Measurements from ENCODE around the gene EEF1AKMT3. TPM values are rescaled to one million over a fixed set of nuclear protein-coding genes. Genes with fewer than 3 reads are reported as not detected.

EEF1AKMT3 gene
- total RNA-seq, 1 donor from 2014 or later = 4.2 TPM

DNA sequence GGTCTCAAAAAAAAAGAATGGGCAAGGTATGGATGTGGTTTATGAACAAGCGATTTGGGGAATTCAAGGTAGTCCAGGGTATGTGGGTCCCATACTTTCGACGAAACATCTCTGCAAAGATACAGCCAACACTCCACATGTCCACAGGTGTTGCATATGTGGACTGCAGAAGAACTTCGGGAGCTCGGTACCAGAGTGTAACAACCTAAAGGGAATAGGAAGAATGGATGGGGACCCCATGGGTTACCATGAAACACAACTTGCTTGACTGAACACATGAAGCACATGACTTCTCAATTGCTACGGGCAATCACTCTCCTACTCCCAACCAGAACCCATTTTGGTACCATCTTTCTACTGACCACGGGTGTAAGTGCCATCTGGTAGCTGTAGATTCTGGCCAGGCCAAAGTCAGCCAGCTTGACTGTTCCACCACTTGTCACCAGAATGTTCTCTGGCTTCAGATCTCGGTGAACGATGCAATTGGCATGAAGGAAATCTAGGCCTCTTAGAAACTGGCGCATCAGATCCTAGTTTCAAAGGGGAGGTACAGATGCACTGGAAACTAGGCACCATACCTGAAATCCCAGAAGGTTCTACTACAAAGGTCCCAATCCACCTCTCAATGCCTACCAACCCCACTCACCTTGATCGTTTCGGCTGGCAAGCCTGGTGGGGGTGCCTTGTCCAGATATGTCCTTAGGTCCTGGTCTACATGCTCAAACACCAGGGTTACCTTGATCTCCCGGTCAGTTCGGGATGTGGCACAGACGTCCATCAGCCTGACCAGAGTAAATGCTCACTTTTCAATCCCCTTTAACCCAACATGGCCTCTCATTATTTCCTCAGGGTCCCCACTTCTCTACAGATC, 21.6 kb upstream of the EEF1AKMT3 start:
- H3K27me3 ChIP-seq (ENCODE audit: control insufficient read depth in 3 of 3, insufficient read depth in 3 of 3, low read length in 3 of 3) = no peaks in the 10 kb centered on the region
- peaks cover 29 to 37% (median 35%) of the 10 kb centered on the region in 3 donors for H3K36me3 ChIP-seq (ENCODE audit: control insufficient read depth in 3 of 3, insufficient read depth in 3 of 3, low read length in 3 of 3)
- H3K27ac ChIP-seq (ENCODE audit: low read depth, low read length) = peak overlapping the region; percentile 95
- peak overlapping the region; percentile 87 to 93 (median 92) for H3K4me3 ChIP-seq (ENCODE audit: low read length in 3 of 3)
- H3K4me1 ChIP-seq (ENCODE audit: control insufficient read depth in 3 of 3, insufficient read depth in 3 of 3, low read length in 3 of 3) = peaks cover 22 to 33% (median 30%) of the 10 kb centered on the region in 3 donors
- peak overlapping the region; percentile 94 to 99 (median 98) for H3K9ac ChIP-seq (ENCODE audit: low read depth in 1 of 3, low read length in 3 of 3)
- no peaks in the 10 kb centered on the region for H3K9me3 ChIP-seq (ENCODE audit: control insufficient read depth in 3 of 3, low read length in 3 of 3)

DNA sequence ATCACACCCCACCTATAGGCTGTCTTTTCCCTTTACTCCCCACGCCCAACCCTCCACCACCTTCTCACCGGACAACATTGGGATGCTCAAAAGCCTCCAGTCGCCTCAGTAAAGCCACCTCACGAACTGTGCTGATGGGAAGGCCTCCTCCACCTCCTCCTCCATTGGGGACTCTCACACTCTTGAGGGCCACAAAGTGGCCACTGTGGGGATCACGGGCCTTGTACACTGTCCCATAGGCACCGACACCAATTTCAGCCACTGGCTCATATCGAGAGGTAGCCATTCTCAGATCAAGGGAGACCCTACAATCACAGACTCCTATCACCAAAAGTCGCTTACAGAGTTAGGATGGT, 21.0 kb upstream of the EEF1AKMT3 start:
- peaks cover 22 to 37% (median 32%) of the 10 kb centered on the region in 3 donors for H3K4me1 ChIP-seq (ENCODE audit: control insufficient read depth in 3 of 3, insufficient read depth in 3 of 3, low read length in 3 of 3)
- peak overlapping the region; percentile 95 for H3K27ac ChIP-seq (ENCODE audit: low read depth, low read length)
- peaks cover 29 to 37% (median 31%) of the 10 kb centered on the region in 3 donors for H3K36me3 ChIP-seq (ENCODE audit: control insufficient read depth in 3 of 3, insufficient read depth in 3 of 3, low read length in 3 of 3)
- peak overlapping the region; percentile 94 to 99 (median 98) for H3K9ac ChIP-seq (ENCODE audit: low read depth in 1 of 3, low read length in 3 of 3)
- H3K4me3 ChIP-seq (ENCODE audit: low read length in 3 of 3) = peak overlapping the region; percentile 87 to 93 (median 92)
- no peaks in the 10 kb centered on the region for H3K9me3 ChIP-seq (ENCODE audit: control insufficient read depth in 3 of 3, low read length in 3 of 3)
- no peaks in the 10 kb centered on the region for H3K27me3 ChIP-seq (ENCODE audit: control insufficient read depth in 3 of 3, insufficient read depth in 3 of 3, low read length in 3 of 3)

- no peaks in the 10 kb centered on the region for H3K27me3 ChIP-seq (ENCODE audit: control insufficient read depth in 3 of 3, insufficient read depth in 3 of 3, low read length in 3 of 3)
- H3K4me3 ChIP-seq (ENCODE audit: low read length in 3 of 3) = peak within 1 kb of the TSS; percentile 87 to 93 (median 92)
- no peaks in the 10 kb centered on the region for H3K9me3 ChIP-seq (ENCODE audit: control insufficient read depth in 3 of 3, low read length in 3 of 3)
- H3K4me1 ChIP-seq (ENCODE audit: control insufficient read depth in 3 of 3, insufficient read depth in 3 of 3, low read length in 3 of 3) = peaks cover 25 to 42% (median 35%) of the 10 kb centered on the region in 3 donors
- H3K36me3 ChIP-seq (ENCODE audit: control insufficient read depth in 3 of 3, insufficient read depth in 3 of 3, low read length in 3 of 3) = peaks cover 25 to 31% (median 27%) of the 10 kb centered on the region in 3 donors
- peak within 1 kb of the TSS; percentile 95 for H3K27ac ChIP-seq (ENCODE audit: low read depth, low read length)
- peak within 1 kb of the TSS; percentile 94 to 99 (median 98) for H3K9ac ChIP-seq (ENCODE audit: low read depth in 1 of 3, low read length in 3 of 3)
Observed at GRCh38 chr12:57751788-57752667, 20.4 kb upstream of the EEF1AKMT3 start, which contains the start of gene CDK4. CDK4 (minus strand) TSS chr12:57752310; CDS start chr12:57751717, 593 bp downstream.

GRCh38 chr12:57752668-57753000, 19.8 kb upstream of the EEF1AKMT3 start:
- Histone ChIP-seq H3K27ac (ENCODE audit: low read depth, low read length) (peak overlapping the region; percentile 17), H3K9me3 (ENCODE audit: control insufficient read depth in 3 of 3, low read length in 3 of 3) (no peaks in the 10 kb centered on the region), H3K27me3 (ENCODE audit: control insufficient read depth in 3 of 3, insufficient read depth in 3 of 3, low read length in 3 of 3) (no peaks in the 10 kb centered on the region), H3K4me1 (ENCODE audit: control insufficient read depth in 3 of 3, insufficient read depth in 3 of 3, low read length in 3 of 3) (peaks cover 25 to 42% (median 35%) of the 10 kb centered on the region in 3 donors), H3K9ac (ENCODE audit: low read depth in 1 of 3, low read length in 3 of 3) (peak overlapping the region in 2 of 3 donors; percentile 48 to 74), H3K36me3 (ENCODE audit: control insufficient read depth in 3 of 3, insufficient read depth in 3 of 3, low read length in 3 of 3) (peaks cover 20 to 26% (median 22%) of the 10 kb centered on the region in 3 donors), H3K4me3 (ENCODE audit: low read length in 3 of 3) (peak overlapping the region; percentile 66 to 87 (median 82))

GRCh38 chr12:57753756-57754337, 18.6 kb upstream of the EEF1AKMT3 start:
- Histone ChIP-seq H3K36me3 (ENCODE audit: control insufficient read depth in 3 of 3, insufficient read depth in 3 of 3, low read length in 3 of 3) (peaks cover 24 to 30% (median 26%) of the 10 kb centered on the region in 3 donors), H3K27me3 (ENCODE audit: control insufficient read depth in 3 of 3, insufficient read depth in 3 of 3, low read length in 3 of 3) (no peaks in the 10 kb centered on the region), H3K4me1 (ENCODE audit: control insufficient read depth in 3 of 3, insufficient read depth in 3 of 3, low read length in 3 of 3) (peaks cover 25 to 42% (median 35%) of the 10 kb centered on the region in 3 donors), H3K27ac (ENCODE audit: low read depth, low read length) (no peak overlapping the region), H3K9me3 (ENCODE audit: control insufficient read depth in 3 of 3, low read length in 3 of 3) (no peaks in the 10 kb centered on the region), H3K4me3 (ENCODE audit: low read length in 3 of 3) (no peak overlapping the region), H3K9ac (ENCODE audit: low read depth in 1 of 3, low read length in 3 of 3) (no peak overlapping the region)

DNA sequence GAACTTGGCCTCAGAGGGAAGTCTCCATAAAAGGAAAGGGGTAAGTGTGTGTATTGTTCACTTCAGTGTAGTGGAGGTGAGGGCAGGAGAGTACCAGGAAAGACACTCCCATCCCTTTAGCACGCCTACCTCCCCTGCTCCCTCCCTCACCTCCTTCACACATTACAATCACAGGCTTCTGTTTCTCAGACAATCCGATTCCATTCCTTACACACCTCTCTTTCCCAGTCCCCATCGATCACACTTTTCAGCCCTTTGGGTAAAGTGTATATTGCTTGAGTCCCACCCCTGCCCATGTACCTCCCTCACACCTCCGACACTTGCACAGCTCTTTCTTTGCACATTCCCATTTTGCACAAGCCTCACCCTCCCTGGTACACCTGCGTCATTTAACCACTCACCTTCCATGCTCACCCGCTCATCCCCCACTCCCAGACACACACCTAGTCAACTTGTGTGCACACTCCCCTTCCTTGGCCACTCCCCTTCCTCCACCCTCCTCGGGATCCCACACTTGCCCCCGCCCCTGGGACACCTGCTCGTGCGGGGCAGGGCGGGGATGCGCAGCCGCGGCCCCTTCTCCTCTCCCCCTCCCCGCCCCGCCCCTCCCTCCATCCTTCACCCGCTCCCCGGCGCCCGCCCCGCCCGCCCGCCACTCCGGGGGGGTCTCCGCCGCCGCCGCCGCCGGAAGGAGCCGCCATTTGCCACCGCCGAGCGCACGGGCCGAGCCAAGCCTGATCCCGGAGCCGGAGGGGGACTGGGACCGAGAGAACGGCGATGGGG, 17.8 kb upstream of the EEF1AKMT3 start, which contains the start of gene MARCHF9:
TSS of gene MARCHF9 (plus strand) at position 693 of the 783 bp plus-strand sequence. CDS start 426 bp downstream, outside the sequence.
- H3K4me1 ChIP-seq (ENCODE audit: control insufficient read depth in 3 of 3, insufficient read depth in 3 of 3, low read length in 3 of 3) = peaks cover 25 to 42% (median 35%) of the 10 kb centered on the region in 3 donors

GRCh38 chr12:57755194-57755453, 17.3 kb upstream of the EEF1AKMT3 start:
- no peaks in the 10 kb centered on the region for H3K27me3 ChIP-seq (ENCODE audit: control insufficient read depth in 3 of 3, insufficient read depth in 3 of 3, low read length in 3 of 3)
- H3K27ac ChIP-seq (ENCODE audit: low read depth, low read length) = no peak overlapping the region
- H3K9me3 ChIP-seq (ENCODE audit: control insufficient read depth in 3 of 3, low read length in 3 of 3) = no peaks in the 10 kb centered on the region
- H3K36me3 ChIP-seq (ENCODE audit: control insufficient read depth in 3 of 3, insufficient read depth in 3 of 3, low read length in 3 of 3) = peaks cover 21 to 28% (median 22%) of the 10 kb centered on the region in 3 donors
- peak overlapping the region in 1 of 3 donors; percentile 45 for H3K9ac ChIP-seq (ENCODE audit: low read depth in 1 of 3, low read length in 3 of 3)
- peaks cover 25 to 42% (median 35%) of the 10 kb centered on the region in 3 donors for H3K4me1 ChIP-seq (ENCODE audit: control insufficient read depth in 3 of 3, insufficient read depth in 3 of 3, low read length in 3 of 3)
- H3K4me3 ChIP-seq (ENCODE audit: low read length in 3 of 3) = peak overlapping the region in 1 of 3 donors; percentile 58

More for the DNA sequence above, 17.8 kb upstream of the EEF1AKMT3 start, which contains the start of gene MARCHF9:
- H3K27me3 ChIP-seq (ENCODE audit: control insufficient read depth in 3 of 3, insufficient read depth in 3 of 3, low read length in 3 of 3) = no peaks in the 10 kb centered on the region
- peak within 1 kb of the TSS; percentile 75 to 81 (median 80) for H3K9ac ChIP-seq (ENCODE audit: low read depth in 1 of 3, low read length in 3 of 3)
- H3K27ac ChIP-seq (ENCODE audit: low read depth, low read length) = no peak within 1 kb of the TSS
- H3K4me3 ChIP-seq (ENCODE audit: low read length in 3 of 3) = peak within 1 kb of the TSS; percentile 69 to 79 (median 70)
- H3K9me3 ChIP-seq (ENCODE audit: control insufficient read depth in 3 of 3, low read length in 3 of 3) = no peaks in the 10 kb centered on the region
- H3K36me3 ChIP-seq (ENCODE audit: control insufficient read depth in 3 of 3, insufficient read depth in 3 of 3, low read length in 3 of 3) = peaks cover 22 to 29% (median 23%) of the 10 kb centered on the region in 3 donors

GRCh38 chr12:57755454-57756372, 16.7 kb upstream of the EEF1AKMT3 start:
- no peak overlapping the region for H3K27ac ChIP-seq (ENCODE audit: low read depth, low read length)
- peak overlapping the region; percentile 69 to 79 (median 70) for H3K4me3 ChIP-seq (ENCODE audit: low read length in 3 of 3)
- peak overlapping the region; percentile 75 to 81 (median 80) for H3K9ac ChIP-seq (ENCODE audit: low read depth in 1 of 3, low read length in 3 of 3)
- H3K27me3 ChIP-seq (ENCODE audit: control insufficient read depth in 3 of 3, insufficient read depth in 3 of 3, low read length in 3 of 3) = no peaks in the 10 kb centered on the region
- peaks cover 22 to 37% (median 30%) of the 10 kb centered on the region in 3 donors for H3K4me1 ChIP-seq (ENCODE audit: control insufficient read depth in 3 of 3, insufficient read depth in 3 of 3, low read length in 3 of 3)
- no peaks in the 10 kb centered on the region for H3K9me3 ChIP-seq (ENCODE audit: control insufficient read depth in 3 of 3, low read length in 3 of 3)
- H3K36me3 ChIP-seq (ENCODE audit: control insufficient read depth in 3 of 3, insufficient read depth in 3 of 3, low read length in 3 of 3) = peaks cover 16 to 23% (median 16%) of the 10 kb centered on the region in 3 donors
